Measurements from ENCODE around the gene SERINC5.

Gene SERINC5

DNA sequence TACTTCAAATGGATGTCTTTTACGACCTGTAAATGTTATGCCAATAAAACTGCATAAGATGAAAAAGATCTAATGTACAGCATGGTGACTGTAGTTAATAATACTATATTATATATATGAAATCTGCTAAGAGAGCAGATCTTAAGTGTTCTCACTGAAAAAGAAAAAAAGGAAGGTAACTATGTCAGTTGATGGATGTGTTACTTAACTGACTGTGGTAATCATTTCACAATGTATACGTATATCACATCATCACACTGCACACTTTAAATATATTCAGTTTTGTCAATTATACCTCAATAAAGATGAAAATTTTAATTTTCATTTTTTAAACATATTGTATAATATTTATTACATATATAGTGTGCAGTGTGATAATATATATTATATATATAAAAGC is 188.8 kb downstream of the SERINC5 start:
- DNase-seq (ENCODE audit: low spot score), result no peak

DNA sequence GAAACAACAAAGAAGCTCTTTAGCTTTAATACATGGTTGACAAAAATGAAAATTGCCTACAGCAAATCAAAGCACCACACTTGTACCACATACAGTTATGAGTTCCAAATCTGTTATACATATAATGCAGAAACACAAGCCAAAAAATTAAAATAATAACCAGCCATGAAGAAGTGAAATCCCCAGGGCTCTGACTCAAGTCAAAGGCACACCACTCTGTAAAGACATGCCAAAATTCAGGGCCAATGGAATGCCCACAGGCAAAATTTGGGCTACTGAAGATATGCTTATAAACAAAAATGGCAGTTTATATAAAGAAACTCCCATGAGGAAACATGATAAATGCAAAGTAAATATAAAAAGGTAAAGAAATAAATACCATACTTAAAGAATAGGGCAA is 191.7 kb downstream of the SERINC5 start:
- no peak for DNase-seq (ENCODE audit: low spot score)
